ENCODE results near the gene CDK9.

CDK9 gene

DNA sequence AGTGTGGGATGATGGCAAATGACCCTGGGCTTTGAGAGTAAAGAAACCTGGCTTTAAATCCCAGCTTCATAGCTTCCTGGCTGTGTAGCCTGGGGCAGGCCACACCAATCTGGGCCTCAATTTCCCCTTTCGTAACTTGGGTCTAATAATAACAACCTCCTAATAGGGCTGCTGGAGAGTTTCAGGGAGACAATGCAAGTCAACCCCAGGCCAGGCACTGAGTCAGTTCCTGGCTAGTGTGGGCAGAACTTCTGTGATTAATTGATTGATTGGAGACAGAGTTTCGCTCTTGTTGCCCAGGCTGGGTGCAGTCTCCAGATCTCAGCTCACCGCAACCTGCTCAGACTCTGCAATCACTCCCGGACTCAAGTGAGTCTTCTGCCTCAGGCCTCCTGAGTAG is 4.0 kb upstream of the CDK9 start:
- TF ChIP-seq, protein P1, sequence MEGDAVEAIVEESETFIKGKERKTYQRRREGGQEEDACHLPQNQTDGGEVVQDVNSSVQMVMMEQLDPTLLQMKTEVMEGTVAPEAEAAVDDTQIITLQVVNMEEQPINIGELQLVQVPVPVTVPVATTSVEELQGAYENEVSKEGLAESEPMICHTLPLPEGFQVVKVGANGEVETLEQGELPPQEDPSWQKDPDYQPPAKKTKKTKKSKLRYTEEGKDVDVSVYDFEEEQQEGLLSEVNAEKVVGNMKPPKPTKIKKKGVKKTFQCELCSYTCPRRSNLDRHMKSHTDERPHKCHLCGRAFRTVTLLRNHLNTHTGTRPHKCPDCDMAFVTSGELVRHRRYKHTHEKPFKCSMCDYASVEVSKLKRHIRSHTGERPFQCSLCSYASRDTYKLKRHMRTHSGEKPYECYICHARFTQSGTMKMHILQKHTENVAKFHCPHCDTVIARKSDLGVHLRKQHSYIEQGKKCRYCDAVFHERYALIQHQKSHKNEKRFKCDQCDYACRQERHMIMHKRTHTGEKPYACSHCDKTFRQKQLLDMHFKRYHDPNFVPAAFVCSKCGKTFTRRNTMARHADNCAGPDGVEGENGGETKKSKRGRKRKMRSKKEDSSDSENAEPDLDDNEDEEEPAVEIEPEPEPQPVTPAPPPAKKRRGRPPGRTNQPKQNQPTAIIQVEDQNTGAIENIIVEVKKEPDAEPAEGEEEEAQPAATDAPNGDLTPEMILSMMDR (IDR thresholded peaks at IDR 0.05; ENCODE audit: borderline replicate concordance, insufficient read depth, low read depth, low read length): no peak
- no peak overlapping the region for H3K4me3 ChIP-seq (ENCODE audit: low read depth, low read length)

DNA sequence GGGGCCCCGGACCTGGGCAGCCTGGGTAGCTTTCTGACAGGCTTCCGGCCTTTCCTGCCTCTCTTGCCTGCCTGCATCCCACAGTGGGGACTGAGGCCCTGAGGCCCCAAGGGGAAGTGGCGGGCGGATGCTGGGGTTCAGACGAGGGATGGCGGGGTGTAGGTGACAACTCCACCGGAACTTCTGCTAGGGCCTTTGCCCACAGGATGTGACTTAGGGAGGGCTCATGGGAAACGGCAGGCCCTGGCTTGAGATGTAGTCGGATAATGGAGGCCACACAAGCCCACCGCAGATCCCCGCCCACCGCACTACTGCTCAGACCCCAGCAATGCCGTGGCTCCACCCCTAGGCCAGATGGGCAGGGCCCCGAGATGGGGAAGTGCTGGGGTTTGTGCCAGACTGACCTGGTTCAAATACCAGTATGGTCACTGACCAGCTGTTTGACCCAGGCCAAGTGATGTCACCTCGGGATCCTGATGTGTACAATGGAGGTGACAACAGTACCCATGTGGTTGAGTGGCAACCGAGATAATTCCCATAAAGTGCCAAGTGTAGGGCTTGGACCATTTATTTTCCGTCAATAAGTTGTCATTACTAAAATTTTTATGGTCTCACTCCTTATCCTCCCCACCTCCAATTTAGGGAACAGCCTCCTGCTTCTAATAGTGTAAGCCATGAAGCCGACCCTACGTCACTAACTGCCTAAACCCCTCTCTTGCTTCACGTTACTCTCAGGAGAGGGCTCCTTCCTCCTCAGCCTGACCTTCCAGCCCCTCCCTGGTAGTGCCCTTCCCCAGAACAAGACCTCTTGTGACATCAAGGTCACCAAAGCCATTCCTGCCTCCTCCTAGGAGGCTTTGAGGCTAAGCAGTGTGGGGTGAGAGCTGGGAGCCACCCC is 2.5 kb upstream of the CDK9 start:
- H3K4me3 ChIP-seq (ENCODE audit: low read depth, low read length): no peak overlapping the region
- TF ChIP-seq, protein P1 (IDR thresholded peaks at IDR 0.05; ENCODE audit: borderline replicate concordance, insufficient read depth, low read depth, low read length): no peak

DNA sequence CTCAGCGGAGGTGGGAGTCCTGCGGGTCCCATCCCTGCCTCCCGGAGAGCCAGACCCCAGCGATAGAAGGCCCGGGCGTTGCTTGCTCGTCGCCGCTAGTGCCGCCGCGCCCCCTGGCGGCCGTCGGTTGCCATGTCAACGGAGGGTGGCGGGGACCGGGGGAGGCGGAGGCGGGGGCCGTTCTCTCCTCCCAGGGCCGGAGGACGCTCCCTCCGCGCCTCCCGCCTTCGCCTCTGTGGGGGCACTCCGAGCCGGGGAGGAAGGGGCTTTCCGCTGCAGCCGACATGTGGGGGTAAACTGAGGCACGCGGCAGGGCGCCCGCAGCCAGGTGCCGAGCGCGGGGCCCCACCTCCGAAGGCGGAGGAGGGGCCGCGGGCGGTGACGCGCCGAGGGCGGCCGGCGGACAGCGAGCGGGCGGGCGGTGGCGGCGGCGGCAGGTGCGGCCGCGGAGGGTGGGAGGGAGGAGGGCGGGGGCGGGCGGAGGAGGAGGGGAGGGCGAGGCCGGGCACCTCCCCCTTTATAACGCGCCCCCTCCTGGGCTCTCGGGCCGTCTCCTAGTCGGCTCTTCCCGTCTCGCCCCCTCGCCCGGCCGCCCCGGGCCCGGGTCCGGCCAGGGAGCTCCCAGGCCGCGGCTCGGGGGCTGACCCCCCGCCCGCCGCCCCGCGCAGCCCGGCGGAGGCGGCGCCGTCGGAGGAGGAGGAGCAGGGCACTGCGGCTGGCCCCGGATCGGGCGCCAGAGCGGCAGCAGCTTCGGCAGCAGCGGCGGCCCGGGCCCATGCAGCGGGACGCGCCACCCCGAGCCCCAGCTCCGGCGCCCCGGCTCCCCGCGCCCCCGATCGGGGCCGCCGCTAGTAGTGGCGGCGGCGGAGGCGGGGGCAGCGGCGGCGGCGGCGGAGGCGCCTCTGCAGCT is 556 bp upstream of the CDK9 start:
- H3K4me3 ChIP-seq (ENCODE audit: low read depth, low read length): peak overlapping the region; percentile 68
- TF ChIP-seq, protein P1 (IDR thresholded peaks at IDR 0.05; ENCODE audit: borderline replicate concordance, insufficient read depth, low read depth, low read length): peak; percentile 92

DNA sequence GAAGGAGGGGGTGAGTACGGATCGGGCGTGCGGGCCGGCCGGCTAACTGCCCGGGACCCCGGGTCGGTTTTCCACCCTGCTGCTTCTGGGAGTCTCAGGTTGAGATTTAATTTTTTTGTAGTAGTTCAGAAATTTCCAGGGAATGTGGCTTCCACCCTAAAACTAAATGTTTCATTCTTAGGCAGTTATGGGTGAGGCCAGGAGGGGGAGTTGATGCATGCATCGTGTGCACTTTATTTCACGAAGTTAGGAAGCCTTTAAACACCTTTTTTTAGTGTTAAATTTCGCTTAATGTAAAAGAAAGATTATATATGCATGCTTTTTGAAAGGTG is 905 bp downstream of the CDK9 start:
- peak overlapping the region; percentile 95 for H3K4me3 ChIP-seq (ENCODE audit: low read depth, low read length)
- TF ChIP-seq, protein P1 (IDR thresholded peaks at IDR 0.05; ENCODE audit: borderline replicate concordance, insufficient read depth, low read depth, low read length): peak; percentile 0; the same call in 1 of the 2 replicates

DNA sequence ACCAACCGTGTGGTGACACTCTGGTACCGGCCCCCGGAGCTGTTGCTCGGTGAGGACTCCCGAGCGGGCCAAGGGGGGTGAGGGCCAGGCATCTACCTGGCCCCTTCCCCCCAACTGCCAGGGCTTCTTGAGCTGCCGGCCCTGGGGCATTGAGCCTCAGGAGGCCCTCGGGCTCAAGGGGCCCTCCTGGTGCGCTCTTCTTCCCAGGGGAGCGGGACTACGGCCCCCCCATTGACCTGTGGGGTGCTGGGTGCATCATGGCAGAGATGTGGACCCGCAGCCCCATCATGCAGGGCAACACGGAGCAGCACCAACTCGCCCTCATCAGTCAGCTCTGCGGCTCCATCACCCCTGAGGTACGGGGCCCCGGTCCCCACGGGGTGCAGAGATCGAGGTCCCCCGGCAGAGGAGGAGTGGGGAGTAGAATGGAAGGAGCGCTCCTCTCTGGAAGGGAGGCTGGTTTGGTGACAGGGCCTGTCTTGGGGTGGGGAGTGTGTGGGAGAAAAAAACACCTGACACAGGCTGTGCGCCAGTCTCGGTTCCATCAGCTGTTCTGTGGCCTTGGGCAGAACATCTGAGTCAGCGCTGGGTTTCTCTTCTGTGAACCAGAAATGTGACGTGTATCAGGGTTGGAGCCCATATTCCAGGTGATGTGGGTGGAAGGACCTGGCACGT is 2.6 kb downstream of the CDK9 start:
- no peak overlapping the region for H3K4me3 ChIP-seq (ENCODE audit: low read depth, low read length)
- TF ChIP-seq, protein P1 (IDR thresholded peaks at IDR 0.05; ENCODE audit: borderline replicate concordance, insufficient read depth, low read depth, low read length): no peak

DNA sequence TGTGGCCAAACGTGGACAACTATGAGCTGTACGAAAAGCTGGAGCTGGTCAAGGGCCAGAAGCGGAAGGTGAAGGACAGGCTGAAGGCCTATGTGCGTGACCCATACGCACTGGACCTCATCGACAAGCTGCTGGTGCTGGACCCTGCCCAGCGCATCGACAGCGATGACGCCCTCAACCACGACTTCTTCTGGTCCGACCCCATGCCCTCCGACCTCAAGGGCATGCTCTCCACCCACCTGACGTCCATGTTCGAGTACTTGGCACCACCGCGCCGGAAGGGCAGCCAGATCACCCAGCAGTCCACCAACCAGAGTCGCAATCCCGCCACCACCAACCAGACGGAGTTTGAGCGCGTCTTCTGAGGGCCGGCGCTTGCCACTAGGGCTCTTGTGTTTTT is 3.3 kb downstream of the CDK9 start:
- TF ChIP-seq, protein P1 (IDR thresholded peaks at IDR 0.05; ENCODE audit: borderline replicate concordance, insufficient read depth, low read depth, low read length): no peak
- H3K4me3 ChIP-seq (ENCODE audit: low read depth, low read length): no peak overlapping the region
